Measurements from ENCODE around the gene HNRNPCL1. TPM values are rescaled to one million over a fixed set of nuclear protein-coding genes. Genes with fewer than 3 reads are reported as not detected.

The HNRNPCL1 gene
- total and polyA plus RNA-seq, 2 of the 8 experiments (the other 6 are each of a cell fraction or from before 2014, with no cell fraction given) = not detected

DNA sequence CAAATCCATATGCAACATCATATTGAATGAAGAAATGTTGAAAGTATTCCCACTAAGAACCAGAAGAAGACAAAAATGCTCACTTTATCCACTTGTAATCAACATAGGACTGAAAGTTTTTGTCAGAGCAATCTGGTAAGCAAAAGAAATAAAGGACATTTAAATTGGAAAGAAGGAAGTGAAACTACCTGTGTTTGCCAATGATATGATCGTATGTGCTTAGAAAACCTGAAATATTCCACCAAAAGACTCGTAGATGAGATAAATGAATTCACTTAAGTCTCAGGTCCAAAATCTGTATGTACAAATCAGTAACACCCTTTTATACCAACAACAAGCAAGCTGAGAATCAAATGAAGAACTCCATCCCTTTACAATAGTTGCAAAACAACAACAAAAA is 48.8 kb downstream of the HNRNPCL1 start (continued):
- TF ChIP-seq, protein P1, sequence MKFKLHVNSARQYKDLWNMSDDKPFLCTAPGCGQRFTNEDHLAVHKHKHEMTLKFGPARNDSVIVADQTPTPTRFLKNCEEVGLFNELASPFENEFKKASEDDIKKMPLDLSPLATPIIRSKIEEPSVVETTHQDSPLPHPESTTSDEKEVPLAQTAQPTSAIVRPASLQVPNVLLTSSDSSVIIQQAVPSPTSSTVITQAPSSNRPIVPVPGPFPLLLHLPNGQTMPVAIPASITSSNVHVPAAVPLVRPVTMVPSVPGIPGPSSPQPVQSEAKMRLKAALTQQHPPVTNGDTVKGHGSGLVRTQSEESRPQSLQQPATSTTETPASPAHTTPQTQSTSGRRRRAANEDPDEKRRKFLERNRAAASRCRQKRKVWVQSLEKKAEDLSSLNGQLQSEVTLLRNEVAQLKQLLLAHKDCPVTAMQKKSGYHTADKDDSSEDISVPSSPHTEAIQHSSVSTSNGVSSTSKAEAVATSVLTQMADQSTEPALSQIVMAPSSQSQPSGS (IDR thresholded peaks at IDR 0.05; ENCODE audit: low read length) = no peak
- TF ChIP-seq POLR2AphosphoS5 (IDR thresholded peaks at IDR 0.05; ENCODE audit: low read depth, low read length) (no peak), POLR2A (IDR thresholded peaks at IDR 0.05; ENCODE audit: control extremely low read depth in 1 of 2, low read depth in 2 of 2, low read length in 2 of 2) (no peak), TBP (IDR thresholded peaks at IDR 0.05; ENCODE audit: low read depth, low read length) (no peak), BCL11A (IDR thresholded peaks at IDR 0.05; ENCODE audit: low read depth in 2 of 2, low read length in 2 of 2) (no peak), POU5F1 (IDR thresholded peaks at IDR 0.05; ENCODE audit: low read depth, low read length) (no peak)
- TF ChIP-seq, protein P2, sequence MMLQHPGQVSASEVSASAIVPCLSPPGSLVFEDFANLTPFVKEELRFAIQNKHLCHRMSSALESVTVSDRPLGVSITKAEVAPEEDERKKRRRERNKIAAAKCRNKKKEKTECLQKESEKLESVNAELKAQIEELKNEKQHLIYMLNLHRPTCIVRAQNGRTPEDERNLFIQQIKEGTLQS (IDR thresholded peaks at IDR 0.05; ENCODE audit: insufficient read depth, low read depth, low read length) = no peak

Data from H1 (cell line).